H1 (cell line): Measurements from ENCODE around the gene MRC2. TPM values are rescaled to one million over a fixed set of nuclear protein-coding genes. Genes with fewer than 3 reads are reported as not detected.
A peak's percentile ranks its signal among the peaks of the same experiment; 100 is the strongest.

Experiments used
- CTCF ChIA-PET: fragments of 300-600 bp; sonication (Branson Sonifier 250); formaldehyde crosslinking; loops from one replicate; lab custom pipeline; 2021; ENCODE audit not compliant: partially characterized antibody; lab: Charles Lee
- POLR2A ChIA-PET: fragments of 300-600 bp; sonication (Branson Sonifier 250); formaldehyde crosslinking; loops from one replicate; lab custom pipeline; 2021; ENCODE audit warnings: inconsistent platforms; ENCODE audit not compliant: partially characterized antibody; lab: Charles Lee
- DNase-seq, 2 experiments: peaks; one replicate each; pipeline versions ENCODE4 v3.0.0 to v3.0.0-alpha.2; 2010 to 2022; ENCODE audit warnings: low spot score in 2 of 2, low read depth in 1 of 2, mixed read lengths in 1 of 2
- FAIRE-seq: peaks from 2 replicates; lab custom pipeline; 2011; peaks lifted over from hg19 to GRCh38; lab: Jason Lieb, UNC
- H2AFZ ChIP-seq: 2 replicates; pipeline ENCODE4 v1.8.1; 2012; ENCODE audit warnings: low read length, inconsistent platforms
- H2AK5ac ChIP-seq: 2 replicates; pipeline ENCODE4 v1.6.1; 2013; ENCODE audit warnings: low read depth, low read length
- H2BK120ac ChIP-seq: replicated peaks from 2 replicates; pipeline ENCODE3; 2013; ENCODE audit warnings: low read depth, low read length, inconsistent platforms
- H2BK12ac ChIP-seq: 2 replicates; pipeline ENCODE4 v1.6.1; 2013; ENCODE audit warnings: low read depth, low read length
- H2BK15ac ChIP-seq: 2 replicates; pipeline ENCODE4 v1.6.1; 2013; ENCODE audit warnings: low read length
- H2BK20ac ChIP-seq: 2 replicates; pipeline ENCODE4 v1.6.1; 2013; ENCODE audit warnings: low read length
- H2BK5ac ChIP-seq: 2 replicates; pipeline ENCODE4 v1.6.1; 2013; ENCODE audit warnings: low read depth, low read length
- H3K14ac ChIP-seq: 2 replicates; pipeline ENCODE4 v1.6.1; 2013; ENCODE audit warnings: inconsistent platforms; ENCODE audit not compliant: insufficient read length
- H3K18ac ChIP-seq: 2 replicates; pipeline ENCODE4 v1.6.1; 2013; ENCODE audit warnings: low read length; ENCODE audit errors: extremely low read depth
- H3K23ac ChIP-seq: 2 replicates; pipeline ENCODE4 v1.6.1; 2013; ENCODE audit warnings: inconsistent platforms; ENCODE audit not compliant: insufficient read length
- H3K23me2 ChIP-seq: 2 replicates; pipeline ENCODE4 v1.6.1; 2013; ENCODE audit warnings: low read depth, low read length
- H3K27ac ChIP-seq: 2 replicates; pipeline ENCODE4 v1.6.1; 2011; ENCODE audit warnings: low read depth, low read length, inconsistent platforms
- H3K27me3 ChIP-seq, 4 experiments: replicated peaks in 1 of 4; 1 replicate in 1 of 4; 2 replicates in 3 of 4; pipeline versions ENCODE4 v1.6.1 to v1.8.1; 2011 to 2013; ENCODE audit warnings: low read length in 3 of 4, mild to moderate bottlenecking in 3 of 4, inconsistent platforms in 2 of 4, mixed read lengths in 2 of 4, moderate library complexity in 1 of 4; ENCODE audit not compliant: control insufficient read depth in 3 of 4, insufficient read depth in 3 of 4; ENCODE audit errors: extremely low read depth in 1 of 4
- H3K36me3 ChIP-seq, 4 experiments: 2 replicates each; pipeline versions ENCODE4 v1.6.1 to v1.8.1; 2011 to 2013; ENCODE audit warnings: mild to moderate bottlenecking in 4 of 4, low read length in 3 of 4, moderate library complexity in 2 of 4, control low read depth in 1 of 4, inconsistent platforms in 1 of 4; ENCODE audit not compliant: insufficient read depth in 4 of 4, control insufficient read depth in 2 of 4
- H3K4ac ChIP-seq: replicated peaks from 2 replicates; pipeline ENCODE3; 2013; ENCODE audit warnings: low read length, low read depth, mixed read lengths, inconsistent platforms; ENCODE audit not compliant: insufficient read length
- H3K4me1 ChIP-seq, 4 experiments: replicated peaks in 1 of 4; 1 replicate in 1 of 4; 2 replicates in 3 of 4; pipeline versions ENCODE4 v1.6.1 to v1.8.1; 2011 to 2013; ENCODE audit warnings: low read length in 3 of 4, inconsistent platforms in 2 of 4, mixed read lengths in 1 of 4; ENCODE audit not compliant: insufficient read depth in 4 of 4, control insufficient read depth in 3 of 4
- H3K4me2 ChIP-seq, 2 experiments: 2 replicates each; pipeline versions ENCODE4 v1.6.1 to v1.8.1; 2011 to 2013; ENCODE audit warnings: low read depth in 2 of 2, low read length in 2 of 2, control low read depth in 1 of 2, inconsistent platforms in 1 of 2, mild to moderate bottlenecking in 1 of 2; ENCODE audit not compliant: insufficient read depth in 1 of 2
- H3K4me3 ChIP-seq, 4 experiments: fragments of 200-600, 300-600 bp in 1 of 4; sonication (generic), shearing (Covaris generic), sonication (Bioruptor Twin) in 1 of 4; 2 replicates each; pipeline versions ENCODE4 v1.5.1 to v1.8.1; 2011 to 2016; ENCODE audit warnings: low read length in 4 of 4, low read depth in 3 of 4, control low read depth in 2 of 4, inconsistent platforms in 2 of 4, mild to moderate bottlenecking in 2 of 4, mixed read lengths in 1 of 4, moderate library complexity in 1 of 4; ENCODE audit not compliant: insufficient read depth in 2 of 4; ENCODE audit errors: extremely low read depth in 1 of 4
- H3K56ac ChIP-seq: replicated peaks from 2 replicates; pipeline ENCODE3; 2013; ENCODE audit warnings: low read depth, mild to moderate bottlenecking, mixed read lengths, low read length, inconsistent platforms; ENCODE audit not compliant: insufficient read length
- H3K79me1 ChIP-seq: 2 replicates; pipeline ENCODE4 v1.6.1; 2013; ENCODE audit warnings: low read depth, low read length, control low read depth
- H3K79me2 ChIP-seq, 2 experiments: 2 replicates each; pipeline versions ENCODE4 v1.6.1 to v1.8.1; 2012 to 2013; ENCODE audit warnings: low read length in 2 of 2, mild to moderate bottlenecking in 2 of 2, inconsistent platforms in 1 of 2; ENCODE audit not compliant: insufficient read depth in 2 of 2, control insufficient read depth in 1 of 2
- H3K9ac ChIP-seq, 4 experiments: replicated peaks in 1 of 4; 1 replicate in 1 of 4; 2 replicates in 3 of 4; pipeline versions ENCODE4 v1.6.1 to v1.8.1; 2011 to 2013; ENCODE audit warnings: low read depth in 3 of 4, low read length in 3 of 4, control low read depth in 2 of 4, mild to moderate bottlenecking in 2 of 4, moderate library complexity in 2 of 4, inconsistent platforms in 1 of 4; ENCODE audit errors: extremely low read depth in 1 of 4
- H3K9me3 ChIP-seq, 2 experiments: 2 replicates each; pipeline versions ENCODE4 v1.6.1 to v1.8.1; 2012 to 2013; ENCODE audit warnings: mild to moderate bottlenecking in 2 of 2, moderate library complexity in 2 of 2, control low read depth in 1 of 2, inconsistent platforms in 1 of 2, low read depth in 1 of 2, low read length in 1 of 2, mixed read lengths in 1 of 2; ENCODE audit not compliant: insufficient read depth in 2 of 2
- H4K20me1 ChIP-seq, 2 experiments: replicated peaks in 1 of 2; 2 replicates each; pipeline versions ENCODE3 to v1.8.1; 2011 to 2013; ENCODE audit warnings: inconsistent platforms in 2 of 2, low read length in 2 of 2, mild to moderate bottlenecking in 1 of 2; ENCODE audit not compliant: insufficient read depth in 2 of 2, control insufficient read depth in 1 of 2
- H4K5ac ChIP-seq: 2 replicates; pipeline ENCODE4 v1.6.1; 2013; ENCODE audit warnings: low read length, low read depth, mixed read lengths, inconsistent platforms; ENCODE audit not compliant: insufficient read length
- H4K8ac ChIP-seq: 2 replicates; pipeline ENCODE4 v1.8.0; 2013; ENCODE audit warnings: mild to moderate bottlenecking, moderate library complexity, low read length, inconsistent platforms; ENCODE audit not compliant: insufficient read depth; ENCODE audit errors: extremely low read depth
- H4K91ac ChIP-seq: replicated peaks from 2 replicates; pipeline ENCODE3; 2013; ENCODE audit warnings: low read length, mixed read lengths, inconsistent platforms; ENCODE audit not compliant: insufficient read length
- BACH1 ChIP-seq: IDR thresholded peaks from 2 replicates; pipeline ENCODE4 v1.6.1; 2012; ENCODE audit warnings: low read length, improper control_type of control experiment
- EZH2 ChIP-seq: fragments of 200-600 bp; sonication (generic); IDR thresholded peaks from 2 replicates; pipeline ENCODE4 v1.7.1; 2012; ENCODE audit warnings: low read depth, mild to moderate bottlenecking, moderate library complexity, low read length, inconsistent platforms; ENCODE audit not compliant: severe bottlenecking
- POLR2AphosphoS5 ChIP-seq: IDR thresholded peaks from 2 replicates; pipeline ENCODE4 v1.6.1; 2011; ENCODE audit warnings: low read depth, low read length
- SP1 ChIP-seq: IDR thresholded peaks from 2 replicates; pipeline ENCODE4 v1.6.1; 2011; ENCODE audit warnings: low read depth, low read length
- whole genome bisulfite sequencing, 2 experiments: shearing (Covaris generic) in 1 of 2; methylation state at CpG; one replicate each; pipeline versions ENCODE4 v1.1.6 to v1.1.7; 2013 to 2015; ENCODE audit warnings: low lambda C conversion rate in 2 of 2, mixed read lengths in 2 of 2, inconsistent platforms in 1 of 2, low coverage in 1 of 2, missing lambda C conversion rate in 1 of 2; ENCODE audit not compliant: insufficient replicate concordance in 2 of 2, insufficient coverage in 1 of 2, insufficient read length in 1 of 2; ENCODE audit errors: extremely low coverage in 1 of 2, missing lambda C conversion rate in 1 of 2; 5-methylcytosine and 5-hydroxymethylcytosine counted together
- polyA plus RNA-seq, 7 experiments: library from polyadenylated mRNA; depleted of rRNA in 3 of 7; stranded (reverse) in 5 of 7; unstranded in 2 of 7; fragments of >200 nt in 5 of 7; fragments of 200-250 nt in 2 of 7; gene quantifications; 1 replicate in 5 of 7; 2 replicates in 1 of 7; 4 replicates in 1 of 7; pipeline versions ENCODE4 v1.2.1 to v1.2.3, GENCODE V29; 2011 to 2013; ENCODE audit warnings: missing spikeins in 2 of 7, mixed read lengths in 2 of 7
- total RNA-seq: library from RNA; stranded (reverse); fragmentation: NEBNext Ultra II Directional; extraction: Animal tissue kit (Norgen Biotek cat#: 25700); gene quantifications from 2 replicates; pipeline ENCODE4 v1.2.1, GENCODE V29; 2021
- TF ChIP-seq, protein P1 (sequence below), 3 experiments: IDR thresholded peaks; 1 replicate in 2 of 3; 2 replicates in 1 of 3; pipeline versions ENCODE4 v1.5.1 to v1.6.1; 2011; ENCODE audit warnings: low read length in 3 of 3, mild to moderate bottlenecking in 3 of 3, inconsistent platforms in 2 of 3, low read depth in 1 of 3, moderate library complexity in 1 of 3; ENCODE audit not compliant: insufficient read depth in 1 of 3; ENCODE audit errors: control extremely low read depth in 1 of 3

Gene MRC2
- total and polyA plus RNA-seq, 2 of the 8 experiments (the other 6 are each of a cell fraction or from before 2014, with no cell fraction given): 7.0 to 24.2 TPM

DNA sequence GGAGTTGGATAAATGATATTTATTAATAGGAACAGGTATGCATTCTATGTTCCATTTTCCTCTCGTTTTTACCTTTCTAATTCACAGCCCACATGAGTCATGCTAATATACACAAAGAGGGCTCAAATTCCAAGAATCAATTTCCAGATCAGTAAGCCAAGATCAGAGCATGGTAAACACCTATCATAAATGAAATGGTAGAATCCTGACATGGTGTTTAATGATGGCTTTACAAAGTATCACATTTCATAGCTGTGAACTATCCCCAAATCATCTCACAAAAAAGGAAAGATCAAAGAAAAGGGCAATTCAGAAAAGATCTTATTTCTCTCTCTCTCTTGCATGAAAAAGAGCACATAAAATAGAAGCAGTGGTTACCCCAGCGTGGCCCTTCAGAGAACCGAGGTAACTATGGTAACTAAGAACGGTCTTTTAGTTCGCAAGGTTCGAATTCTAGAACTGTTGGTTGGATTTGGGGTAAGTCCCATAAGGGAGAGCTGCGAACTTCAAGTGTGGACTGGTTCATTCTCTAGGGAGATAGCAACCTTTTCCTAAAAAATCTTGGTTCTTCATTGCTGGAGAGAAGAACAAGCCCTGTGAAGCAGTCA lies 107.7 kb downstream of the MRC2 start:
- Histone ChIP-seq H2BK120ac (no peak overlapping the region), H3K79me1 (no peaks in the 10 kb centered on the region), H2BK12ac (no peak overlapping the region), H3K27me3 (no peaks in the 10 kb centered on the region), H2BK20ac (no peak overlapping the region), H4K91ac (no peak overlapping the region), H3K4ac (no peak overlapping the region), H4K8ac (no peak overlapping the region), H3K56ac (no peak overlapping the region), H2AK5ac (no peak overlapping the region; the same call in 1 of the 2 replicates), H3K14ac (no peak overlapping the region), H2AFZ (no peak overlapping the region), H3K23me2 (no peaks in the 10 kb centered on the region; the same call in 1 of the 2 replicates), H2BK15ac (no peak overlapping the region), H3K18ac (no peak overlapping the region), H3K4me2 (0 out of 4 replicates have a peak overlapping the region, but pooled peaks of 1 of the 2 experiments have one; percentile 2), H3K9me3 (no peaks in the 10 kb centered on the region), H4K5ac (no peak overlapping the region), H3K27ac (no peak overlapping the region), H3K79me2 (no peaks in the 10 kb centered on the region), H4K20me1 (no peaks in the 10 kb centered on the region), H3K9ac (no peak overlapping the region), H3K4me1 (peaks cover 5 to 14% (median 8%) of the 10 kb centered on the region in 4 experiments), H3K36me3 (no peaks in the 10 kb centered on the region), H2BK5ac (no peak overlapping the region), H3K4me3 (no peak overlapping the region), H3K23ac (no peak overlapping the region)
- POLR2A ChIA-PET: no interaction called here
- 70% methylated on average over 7 of the region's 7 CpGs; no CpG with 5 or more reads in 1 of the 2 experiments for WGBS, 2 experiments
- TF ChIP-seq EZH2: no peak
- no peak for TF ChIP-seq SP1
- TF ChIP-seq, protein P1, sequence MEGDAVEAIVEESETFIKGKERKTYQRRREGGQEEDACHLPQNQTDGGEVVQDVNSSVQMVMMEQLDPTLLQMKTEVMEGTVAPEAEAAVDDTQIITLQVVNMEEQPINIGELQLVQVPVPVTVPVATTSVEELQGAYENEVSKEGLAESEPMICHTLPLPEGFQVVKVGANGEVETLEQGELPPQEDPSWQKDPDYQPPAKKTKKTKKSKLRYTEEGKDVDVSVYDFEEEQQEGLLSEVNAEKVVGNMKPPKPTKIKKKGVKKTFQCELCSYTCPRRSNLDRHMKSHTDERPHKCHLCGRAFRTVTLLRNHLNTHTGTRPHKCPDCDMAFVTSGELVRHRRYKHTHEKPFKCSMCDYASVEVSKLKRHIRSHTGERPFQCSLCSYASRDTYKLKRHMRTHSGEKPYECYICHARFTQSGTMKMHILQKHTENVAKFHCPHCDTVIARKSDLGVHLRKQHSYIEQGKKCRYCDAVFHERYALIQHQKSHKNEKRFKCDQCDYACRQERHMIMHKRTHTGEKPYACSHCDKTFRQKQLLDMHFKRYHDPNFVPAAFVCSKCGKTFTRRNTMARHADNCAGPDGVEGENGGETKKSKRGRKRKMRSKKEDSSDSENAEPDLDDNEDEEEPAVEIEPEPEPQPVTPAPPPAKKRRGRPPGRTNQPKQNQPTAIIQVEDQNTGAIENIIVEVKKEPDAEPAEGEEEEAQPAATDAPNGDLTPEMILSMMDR (IDR thresholded peaks at IDR 0.05; ENCODE audit: control extremely low read depth in 1 of 3, insufficient read depth in 1 of 3, low read depth in 1 of 3, low read length in 3 of 3): no peak
- no peak for TF ChIP-seq BACH1
- TF ChIP-seq POLR2AphosphoS5: no peak
- peak; percentile 45 for FAIRE-seq
- CTCF ChIA-PET: interaction anchor here (0.7 to 0.9 kb wide), 4 partner anchors 11 to 252 kb away, joined by 3 read pairs; no protein-coding TSS in a partner anchor
- no peak for DNase-seq
